ENCODE measurements around the gene CDKN2AIP. TPM values are rescaled to one million over a fixed set of nuclear protein-coding genes. Genes with fewer than 3 reads are reported as not detected.

Gene CDKN2AIP
- total RNA-seq, 1 experiment from 2014 or later: 24.0 TPM

DNA sequence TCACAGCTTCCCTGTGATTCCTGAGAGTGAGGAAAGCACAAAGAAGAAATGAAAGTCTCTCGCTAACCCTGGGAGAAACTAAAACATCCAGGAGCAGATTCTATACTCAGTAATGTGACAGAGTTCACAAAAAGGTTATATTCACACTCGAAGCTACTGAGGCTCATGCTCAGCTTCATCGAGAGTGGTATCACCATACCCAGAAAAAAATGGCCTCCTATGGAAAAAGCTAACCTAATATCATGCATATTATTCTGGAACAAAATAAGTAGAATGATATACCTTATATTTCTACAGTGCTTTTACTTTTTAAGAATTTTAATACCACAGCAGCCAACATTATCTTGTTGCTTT lies 13.5 kb upstream of the CDKN2AIP start:
- H3K18ac ChIP-seq (ENCODE audit: insufficient read length, low read depth, low read length): no peak overlapping the region
- no peak overlapping the region for H2BK12ac ChIP-seq (ENCODE audit: insufficient read length, low read depth, low read length)
- peaks cover 2% of the 10 kb centered on the region; the same call in 1 of the 2 replicates for H3K4me1 ChIP-seq (ENCODE audit: insufficient read depth, low read length)
- no peak overlapping the region for H2BK5ac ChIP-seq (ENCODE audit: insufficient read length, low read length)
- no peak overlapping the region for H2AK5ac ChIP-seq (ENCODE audit: insufficient read length, low read length)
- no peak overlapping the region for H3K27ac ChIP-seq (ENCODE audit: insufficient read length, low read depth, low read length)
- no peak overlapping the region for H3K9ac ChIP-seq (ENCODE audit: extremely low read depth, insufficient read length, low read length)
- no peak overlapping the region for H4K91ac ChIP-seq (ENCODE audit: insufficient read length, low read depth, low read length)
- no peak overlapping the region for H3K4me2 ChIP-seq (ENCODE audit: insufficient read depth, insufficient read length, low read length)
- no peak overlapping the region for H3K4ac ChIP-seq (ENCODE audit: low read depth, low read length)
- Mint-ChIP-seq H3K27ac (peak overlapping the region; percentile 87 to 96 (median 89); a peak in 5 of 7 replicates), H3K4me1 (peaks cover 20 to 31% of the 10 kb centered on the region in 2 experiments), H3K9me3 (peaks cover 14 to 15% of the 10 kb centered on the region in 2 experiments), H3K27me3 (ENCODE audit: low read depth) (peaks cover 3% of the 10 kb centered on the region; the same call in 1 of the 2 replicates), H3K36me3 (ENCODE audit: insufficient read depth in 1 of 3, low read depth in 3 of 3) (peaks cover 4 to 20% (median 8%) of the 10 kb centered on the region in 3 experiments; a peak in 5 of 7 replicates), H3K4me3 (no peak overlapping the region)
- DNase-seq: no peak
- H3K9me3 ChIP-seq (ENCODE audit: control insufficient read depth, low read depth, low read length): peaks cover 4% of the 10 kb centered on the region
- H4K8ac ChIP-seq (replicated peaks; ENCODE audit: insufficient read length, low read depth, low read length): no peak overlapping the region
- TF ChIP-seq, protein P1, sequence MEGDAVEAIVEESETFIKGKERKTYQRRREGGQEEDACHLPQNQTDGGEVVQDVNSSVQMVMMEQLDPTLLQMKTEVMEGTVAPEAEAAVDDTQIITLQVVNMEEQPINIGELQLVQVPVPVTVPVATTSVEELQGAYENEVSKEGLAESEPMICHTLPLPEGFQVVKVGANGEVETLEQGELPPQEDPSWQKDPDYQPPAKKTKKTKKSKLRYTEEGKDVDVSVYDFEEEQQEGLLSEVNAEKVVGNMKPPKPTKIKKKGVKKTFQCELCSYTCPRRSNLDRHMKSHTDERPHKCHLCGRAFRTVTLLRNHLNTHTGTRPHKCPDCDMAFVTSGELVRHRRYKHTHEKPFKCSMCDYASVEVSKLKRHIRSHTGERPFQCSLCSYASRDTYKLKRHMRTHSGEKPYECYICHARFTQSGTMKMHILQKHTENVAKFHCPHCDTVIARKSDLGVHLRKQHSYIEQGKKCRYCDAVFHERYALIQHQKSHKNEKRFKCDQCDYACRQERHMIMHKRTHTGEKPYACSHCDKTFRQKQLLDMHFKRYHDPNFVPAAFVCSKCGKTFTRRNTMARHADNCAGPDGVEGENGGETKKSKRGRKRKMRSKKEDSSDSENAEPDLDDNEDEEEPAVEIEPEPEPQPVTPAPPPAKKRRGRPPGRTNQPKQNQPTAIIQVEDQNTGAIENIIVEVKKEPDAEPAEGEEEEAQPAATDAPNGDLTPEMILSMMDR (conservative IDR thresholded peaks at IDR 0.05): no peak
- peak overlapping the region; percentile 57 for H2AFZ ChIP-seq (ENCODE audit: low read length)
- no peak overlapping the region for H4K5ac ChIP-seq (ENCODE audit: insufficient read length, low read depth, low read length)
- no peak overlapping the region for H3T11ph ChIP-seq (ENCODE audit: low read length)
- H3K23me2 ChIP-seq (ENCODE audit: insufficient read length, low read depth, low read length, poor library complexity, severe bottlenecking): no peaks in the 10 kb centered on the region
- no peak overlapping the region for H2BK15ac ChIP-seq (ENCODE audit: low read depth, low read length)
- H3K14ac ChIP-seq (ENCODE audit: insufficient read depth, low read length): no peak overlapping the region
- WGBS (ENCODE audit: extremely low coverage, insufficient read length, low lambda C conversion rate): no CpG with 5 or more reads among the region's 3 CpGs
- H3K79me1 ChIP-seq (ENCODE audit: insufficient read depth, low read depth, low read length, poor library complexity, severe bottlenecking): no peaks in the 10 kb centered on the region
- H3K23ac ChIP-seq (ENCODE audit: insufficient read length, low read depth, low read length): no peak overlapping the region
- H2BK20ac ChIP-seq (ENCODE audit: low read depth, low read length, poor library complexity, severe bottlenecking): no peak overlapping the region
- no peak overlapping the region for H2BK120ac ChIP-seq (ENCODE audit: low read depth, low read length, poor library complexity, severe bottlenecking)
- H3K79me2 ChIP-seq (ENCODE audit: insufficient read depth, low read length): no peaks in the 10 kb centered on the region
- H3K56ac ChIP-seq (ENCODE audit: insufficient read length, low read depth, low read length): no peak overlapping the region
- no peaks in the 10 kb centered on the region for H4K20me1 ChIP-seq (ENCODE audit: control insufficient read depth, insufficient read depth, insufficient read length)
- no peaks in the 10 kb centered on the region for H3K27me3 ChIP-seq (ENCODE audit: insufficient read depth, low read length)

All from H9 (cell line).